Cortex of kidney (tissue), 1 donor: ENCODE results near the gene BOLA2B.
"Not testable (repeated sequence)": the region's sequence is repeated elsewhere in the genome, so short reads cannot be mapped to it uniquely, and the experiment has no call there.

Experiments used
- DNase-seq: peaks from one replicate; lab custom pipeline; 2025; lab: John Stamatoyannopoulos, UW

Gene BOLA2B

DNA sequence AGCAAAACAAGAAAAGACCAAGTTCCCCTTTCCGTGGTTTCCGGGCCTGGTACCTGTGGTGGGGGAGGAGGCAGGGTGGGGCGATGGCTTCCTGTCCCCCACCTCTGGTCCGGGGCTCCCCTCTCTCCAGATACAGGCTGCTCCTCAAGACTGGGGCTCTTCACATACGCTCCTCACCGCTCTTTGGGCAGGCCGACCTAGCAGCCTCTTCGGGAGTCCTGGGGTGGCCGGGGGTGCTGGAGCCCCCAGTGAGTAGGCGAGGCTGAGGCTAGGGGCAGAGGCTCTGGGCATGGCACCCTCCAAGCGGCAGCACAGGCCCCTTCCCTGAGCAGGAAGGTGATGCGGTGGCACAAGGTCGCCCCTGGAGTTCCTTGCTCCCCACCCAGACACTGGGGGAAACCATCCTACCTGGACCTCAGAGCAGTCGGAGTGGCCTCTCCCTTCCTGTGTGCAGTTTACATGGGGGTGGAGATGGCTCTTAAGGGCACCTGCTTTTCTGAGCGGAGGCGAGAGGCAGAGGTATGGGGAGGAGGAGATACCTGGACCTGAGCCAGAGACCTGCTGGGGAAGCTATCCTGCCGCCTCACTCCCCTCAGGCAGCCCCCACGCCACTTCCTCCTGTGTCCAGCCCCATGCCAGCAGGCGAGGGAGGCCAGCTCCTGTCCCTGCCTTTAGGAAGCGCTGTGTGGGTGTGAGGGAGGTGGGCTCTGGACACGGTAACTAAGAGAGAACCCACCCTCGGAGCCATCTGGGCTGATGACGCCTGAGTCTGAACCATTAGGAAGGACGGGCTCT is 9.2 kb downstream of the BOLA2B start:
- DNase-seq = no peak

DNA sequence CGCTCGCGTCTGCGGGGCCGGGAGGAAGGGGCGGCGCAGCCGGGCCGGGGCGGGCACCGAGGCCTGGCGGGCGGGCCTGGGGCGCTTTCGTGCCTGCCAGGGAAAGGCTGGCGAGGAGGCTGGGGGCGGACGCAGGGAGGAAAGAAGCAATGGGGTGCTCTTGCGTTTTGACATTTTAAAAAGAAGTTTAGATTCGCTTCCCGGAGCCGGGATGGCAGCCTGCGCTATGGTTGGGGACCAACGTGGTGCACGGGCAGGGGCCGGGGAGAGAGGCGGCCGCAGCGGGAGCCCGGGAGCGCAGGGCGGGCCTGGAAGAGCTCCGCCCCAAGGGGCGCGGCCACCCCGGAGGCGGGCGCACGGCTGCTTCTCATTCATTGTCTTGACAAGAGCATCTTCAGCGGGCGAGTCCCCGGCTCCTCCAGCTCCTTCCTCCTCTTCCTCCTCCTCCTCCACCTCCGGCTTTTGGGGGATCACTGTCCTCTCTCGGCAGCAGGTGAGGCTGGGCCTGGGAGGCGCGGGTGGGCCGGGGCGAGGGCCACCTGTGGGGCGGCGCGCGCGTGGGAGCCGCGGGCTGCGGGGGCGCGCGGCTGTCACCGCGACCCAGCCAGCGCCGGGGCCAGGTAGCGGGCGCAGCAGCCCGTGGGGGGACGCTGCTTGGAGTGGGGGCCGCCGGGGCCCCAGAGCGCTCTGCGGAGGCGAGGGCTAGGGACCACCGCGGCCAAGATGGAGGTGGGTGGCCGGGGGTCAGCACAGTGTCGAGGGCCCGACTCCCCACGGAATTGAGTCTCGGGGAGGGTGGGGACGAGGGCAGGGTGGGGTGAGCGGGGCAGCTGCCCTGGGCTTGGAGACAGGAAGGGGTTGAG is 10.0 kb downstream of the BOLA2B start, which contains the start of gene CORO1A:
Gene CORO1A, plus strand, starts transcription at position 370 of the 863 bp plus-strand sequence. CDS start 1,608 bp downstream, outside the sequence.
- no peak for DNase-seq

DNA sequence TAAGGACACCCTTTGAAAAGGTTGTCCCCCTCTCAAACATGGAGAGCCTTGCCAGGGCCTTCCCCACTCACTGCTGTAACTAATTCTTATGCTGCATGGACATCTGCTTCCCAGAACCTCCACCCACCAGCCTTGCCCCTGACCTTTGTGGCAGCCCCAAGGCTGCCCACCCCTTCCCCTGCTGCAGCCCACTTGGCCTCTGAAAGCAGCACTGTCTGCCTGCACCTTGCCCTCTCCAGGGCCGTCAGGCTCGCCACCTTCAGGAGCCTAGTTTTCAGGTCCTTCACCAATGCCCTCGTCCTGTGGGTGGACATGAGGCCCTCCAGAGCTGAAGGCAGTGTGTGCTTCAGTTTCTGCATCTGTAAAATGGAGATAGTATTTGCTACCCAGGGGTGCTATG is 12.7 kb downstream of the BOLA2B start:
- no peak for DNase-seq

DNA sequence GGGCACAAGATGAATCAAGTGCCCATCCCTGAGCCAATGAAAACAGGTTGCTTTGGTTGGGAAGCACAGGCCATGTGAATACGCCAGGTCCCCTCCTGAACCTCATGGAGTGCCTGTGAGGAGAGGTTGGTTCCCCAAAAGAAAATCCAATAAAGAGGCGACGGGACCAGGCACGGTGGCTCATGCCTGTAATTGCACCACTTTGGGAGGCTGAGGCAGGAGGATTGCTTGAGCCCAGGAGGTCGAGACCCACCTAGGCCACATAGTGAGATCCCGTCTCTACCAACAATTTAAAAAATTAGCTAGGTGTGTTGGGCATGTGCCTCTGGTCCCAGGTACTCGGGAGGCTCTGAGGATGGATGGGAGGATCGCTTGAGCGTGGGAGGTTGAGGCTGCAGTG is 13.5 kb downstream of the BOLA2B start:
- DNase-seq = no peak

DNA sequence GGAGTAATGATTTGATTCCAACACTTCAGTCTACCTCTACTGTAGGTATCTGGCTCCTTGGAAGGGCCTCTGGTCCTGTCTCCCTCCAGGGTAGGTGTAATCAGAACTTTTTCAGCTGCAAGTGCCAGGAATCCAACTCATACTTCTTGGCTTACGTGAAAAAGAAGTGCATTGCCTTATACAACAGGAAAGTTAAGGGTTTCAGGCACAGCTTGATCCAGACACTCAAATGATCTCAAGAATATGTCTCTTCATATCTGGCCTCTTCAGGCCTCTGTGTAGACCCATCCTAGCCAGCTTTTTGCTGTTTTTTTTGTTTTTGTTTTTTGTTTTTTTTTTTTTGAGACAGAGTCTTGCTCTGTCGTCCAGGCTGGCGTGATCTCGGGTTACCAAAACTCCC is 14.3 kb downstream of the BOLA2B start:
- DNase-seq = no peak

DNA sequence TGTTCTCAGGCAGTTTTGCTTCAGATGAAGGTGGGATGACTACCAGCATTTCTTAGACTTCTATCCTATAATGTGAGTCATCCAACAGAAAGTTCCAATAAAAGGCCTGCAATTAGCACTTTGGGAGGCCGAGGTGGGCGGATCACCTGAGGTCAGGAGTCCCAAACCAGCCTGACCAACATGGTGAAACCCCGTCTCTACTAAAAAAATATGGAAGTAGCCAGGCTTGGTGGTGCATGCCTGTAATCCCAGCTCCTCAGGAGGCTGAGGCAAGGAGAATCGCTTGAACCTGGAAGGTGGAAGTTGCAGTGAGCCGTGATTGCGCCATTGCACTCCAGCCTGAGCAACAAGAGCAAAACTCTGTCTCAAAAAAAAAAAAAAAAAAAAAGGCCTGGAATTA is 16.6 kb downstream of the BOLA2B start:
- not testable (repeated sequence) for DNase-seq

DNA sequence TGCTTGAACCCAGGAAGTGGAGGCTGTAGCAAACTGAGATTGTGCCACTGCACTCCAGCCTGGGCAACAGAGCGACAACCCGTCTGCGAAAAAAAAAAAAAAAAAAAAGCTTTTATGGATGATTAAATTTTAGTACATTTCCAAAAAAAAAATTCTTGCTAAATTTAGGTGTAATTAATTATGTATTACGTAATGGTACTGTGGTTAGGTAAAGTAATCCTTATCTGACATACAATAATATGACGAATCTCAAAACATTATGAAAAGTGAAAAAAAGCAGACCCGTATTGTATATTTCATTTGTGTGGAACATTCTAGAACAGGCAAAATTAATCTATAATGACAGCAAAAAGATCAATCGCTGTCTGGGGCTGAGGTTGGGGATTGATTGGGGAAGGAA is 20.4 kb downstream of the BOLA2B start:
- no peak for DNase-seq

DNA sequence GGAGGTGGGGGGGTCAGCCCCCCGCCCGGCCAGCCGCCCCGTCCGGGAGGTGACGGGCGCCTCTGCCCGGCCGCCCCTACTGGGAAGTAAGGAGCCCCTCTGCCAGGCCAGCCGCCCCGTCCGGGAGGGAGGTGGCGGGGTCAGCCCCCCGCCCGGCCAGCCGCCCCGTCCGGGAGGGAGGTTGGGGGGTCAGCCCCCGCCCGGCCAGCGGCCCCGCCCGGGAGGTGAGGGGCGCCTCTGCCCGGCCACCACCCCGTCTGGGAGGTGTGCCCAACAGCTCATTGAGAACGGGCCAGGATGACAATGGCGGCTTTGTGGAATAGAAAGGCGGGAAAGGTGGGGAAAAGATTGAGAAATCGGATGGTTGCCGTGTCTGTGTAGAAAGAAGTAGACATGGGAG is 23.3 kb downstream of the BOLA2B start:
- not testable (repeated sequence) for DNase-seq

DNA sequence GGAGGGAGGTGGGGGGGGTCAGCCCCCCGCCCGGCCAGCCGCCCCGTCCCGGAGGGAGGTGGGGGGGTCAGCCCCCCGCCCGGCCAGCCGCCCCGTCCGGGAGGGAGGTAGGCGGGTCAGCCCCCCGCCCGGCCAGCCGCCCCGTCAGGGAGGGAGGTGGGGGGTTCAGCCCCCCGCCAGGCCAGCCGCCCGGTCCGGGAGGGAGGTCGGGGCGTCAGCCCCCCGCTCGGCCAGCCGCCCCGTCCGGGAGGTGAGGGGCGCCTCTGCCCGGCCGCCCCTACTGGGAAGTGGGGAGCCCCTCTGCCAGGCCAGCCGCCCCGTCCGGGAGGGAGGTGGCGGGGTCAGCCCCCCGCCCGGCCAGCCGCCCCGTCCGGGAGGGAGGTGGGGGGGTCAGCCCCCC is 24.1 kb downstream of the BOLA2B start:
- not testable (repeated sequence) for DNase-seq

DNA sequence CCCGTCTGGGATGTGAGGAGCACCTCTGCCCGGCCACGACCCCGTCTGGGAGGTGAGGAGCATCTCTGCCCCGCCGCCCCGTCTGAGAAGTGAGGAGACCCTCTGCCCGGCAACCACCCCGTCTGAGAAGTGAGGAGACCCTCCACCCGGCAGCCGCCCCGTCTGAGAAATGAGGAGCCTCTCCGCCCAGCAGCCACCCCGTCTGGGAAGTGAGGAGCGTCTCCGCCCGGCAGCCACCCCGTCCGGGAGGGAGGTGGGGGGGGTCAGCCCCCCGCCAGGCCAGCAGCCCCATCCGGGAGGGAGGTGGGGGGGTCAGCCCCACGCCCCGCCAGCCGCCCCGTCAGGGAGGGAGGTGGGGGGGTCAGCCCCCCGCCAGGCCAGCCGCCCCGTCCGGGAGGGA is 24.7 kb downstream of the BOLA2B start:
- not testable (repeated sequence) for DNase-seq

DNA sequence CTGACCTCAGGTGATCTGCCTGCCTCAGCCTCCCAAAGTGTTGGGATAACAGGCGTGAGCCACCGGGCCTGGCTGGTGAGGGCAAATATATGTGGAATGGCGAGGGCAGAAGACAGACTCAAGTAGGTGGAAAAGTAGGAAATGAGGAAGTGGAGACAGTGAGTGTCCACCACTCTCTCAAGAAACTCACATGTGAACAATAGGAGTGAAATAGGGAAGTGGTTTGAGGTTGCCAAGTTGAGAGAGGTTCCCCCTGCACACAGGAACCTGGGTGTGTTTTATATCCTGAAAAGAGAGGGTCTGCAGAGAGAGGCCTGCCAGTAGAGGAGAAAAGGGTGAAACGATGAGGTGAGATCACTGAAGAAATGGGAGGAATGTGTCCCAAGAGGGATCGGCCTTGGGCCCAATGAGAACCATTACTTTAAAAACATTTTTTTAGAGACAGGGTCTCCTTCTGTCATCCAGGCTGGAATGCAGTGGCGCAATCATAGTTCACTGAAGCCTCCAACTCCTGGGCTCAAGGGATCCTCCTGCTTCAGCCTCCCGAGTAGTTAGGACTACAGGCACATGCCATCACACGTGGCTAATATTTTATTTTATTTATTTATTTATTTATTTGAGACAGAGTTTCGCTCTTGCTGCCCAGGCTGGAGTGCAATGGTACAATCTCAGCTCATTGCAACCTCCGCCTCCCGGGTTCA is 27.1 kb downstream of the BOLA2B start:
- DNase-seq = no peak

DNA sequence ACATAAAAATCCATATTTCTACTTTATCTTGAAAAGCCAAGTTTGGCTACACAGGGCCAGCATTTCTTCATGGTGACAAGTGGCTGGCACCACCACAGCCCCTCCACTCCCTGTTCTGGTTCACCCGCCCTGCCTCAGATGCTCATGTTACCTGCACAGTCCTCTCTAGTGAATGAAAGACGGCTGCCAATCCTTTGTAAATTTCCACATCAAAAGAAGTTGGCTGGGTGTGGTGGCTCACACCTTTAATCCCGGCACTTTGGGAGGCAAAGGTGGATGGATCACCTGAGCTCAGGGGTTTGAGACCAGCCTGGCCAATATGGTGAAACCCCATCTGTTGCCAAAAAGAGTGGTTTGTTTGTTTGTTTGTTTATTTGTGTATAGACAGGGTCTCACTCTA is 29.9 kb downstream of the BOLA2B start:
- no peak for DNase-seq

DNA sequence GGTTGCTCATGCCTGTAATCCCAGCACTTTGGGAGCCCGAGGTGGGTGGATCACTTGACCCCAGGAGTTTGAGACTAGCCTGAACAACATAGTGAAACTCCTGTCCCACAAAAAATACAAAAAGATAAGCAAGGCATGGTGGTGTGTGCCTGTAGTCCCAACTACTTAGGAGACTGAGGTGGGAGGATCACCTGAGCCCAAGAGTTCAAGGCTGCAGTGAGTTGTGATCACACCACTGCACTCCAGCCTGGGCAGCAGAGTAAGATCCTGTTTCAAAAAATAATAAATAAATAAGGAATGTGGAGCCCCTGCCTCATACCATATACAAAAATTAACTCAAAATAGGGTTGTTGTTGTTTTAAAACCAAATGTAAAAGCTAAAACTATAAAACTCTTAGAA is 36.3 kb downstream of the BOLA2B start:
- no peak for DNase-seq

DNA sequence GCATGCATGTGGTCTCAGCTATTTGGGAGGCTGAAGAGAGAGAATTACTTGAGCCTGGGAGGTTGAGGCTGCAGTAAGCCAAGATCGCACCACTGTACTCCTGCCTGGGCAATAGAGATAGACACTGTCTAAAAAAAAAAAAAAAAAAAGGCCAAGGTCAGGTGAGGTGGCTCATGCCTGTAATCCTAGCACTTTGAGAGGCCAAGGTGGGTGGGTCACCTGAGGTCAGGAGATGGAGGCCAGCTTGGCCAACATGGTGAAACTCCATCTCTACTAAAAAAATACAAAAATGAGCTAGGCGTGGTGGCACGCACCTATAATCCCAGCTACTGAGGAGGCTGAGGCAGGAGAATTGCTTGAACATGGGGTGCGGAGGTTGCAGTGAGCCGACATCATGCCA is 38.3 kb downstream of the BOLA2B start:
- DNase-seq = no peak

DNA sequence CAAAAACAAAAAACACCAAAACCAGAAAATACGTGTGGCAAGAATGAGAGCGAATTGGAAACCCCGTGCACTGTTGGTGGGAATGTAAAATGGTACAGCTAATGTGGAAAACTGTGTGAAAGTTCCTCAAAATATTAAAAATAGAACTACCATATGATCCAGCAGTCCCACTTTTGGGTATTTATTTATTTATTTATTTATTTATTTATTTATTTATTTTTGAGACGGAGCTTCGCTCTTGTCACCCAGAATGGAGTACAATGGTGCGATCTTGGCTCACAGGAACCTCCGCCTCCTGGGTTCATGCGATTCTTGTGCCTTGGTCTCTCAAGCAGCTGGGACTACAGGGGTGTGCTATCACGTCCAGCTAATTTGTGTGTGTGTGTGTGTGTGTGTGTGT is 40.9 kb downstream of the BOLA2B start:
- no peak for DNase-seq

DNA sequence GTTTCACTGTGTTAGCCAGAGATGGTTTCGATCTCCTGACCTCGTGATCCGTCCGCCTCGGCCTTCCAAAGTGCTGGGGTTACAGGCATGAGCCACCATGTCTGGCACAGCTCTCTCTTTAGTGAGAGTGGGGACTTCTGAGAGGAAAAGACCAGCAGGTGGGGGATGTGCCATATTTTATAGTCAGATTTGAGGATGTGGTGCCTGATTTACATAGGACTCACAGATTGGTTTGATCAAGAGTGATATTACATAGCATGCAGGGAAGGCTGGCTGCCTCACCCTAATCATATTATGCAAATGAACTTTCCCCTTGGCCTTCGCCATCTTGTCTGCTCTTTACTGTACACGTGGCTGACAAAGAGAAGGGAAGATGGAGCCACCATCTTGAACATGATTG is 42.4 kb downstream of the BOLA2B start:
- no peak for DNase-seq

DNA sequence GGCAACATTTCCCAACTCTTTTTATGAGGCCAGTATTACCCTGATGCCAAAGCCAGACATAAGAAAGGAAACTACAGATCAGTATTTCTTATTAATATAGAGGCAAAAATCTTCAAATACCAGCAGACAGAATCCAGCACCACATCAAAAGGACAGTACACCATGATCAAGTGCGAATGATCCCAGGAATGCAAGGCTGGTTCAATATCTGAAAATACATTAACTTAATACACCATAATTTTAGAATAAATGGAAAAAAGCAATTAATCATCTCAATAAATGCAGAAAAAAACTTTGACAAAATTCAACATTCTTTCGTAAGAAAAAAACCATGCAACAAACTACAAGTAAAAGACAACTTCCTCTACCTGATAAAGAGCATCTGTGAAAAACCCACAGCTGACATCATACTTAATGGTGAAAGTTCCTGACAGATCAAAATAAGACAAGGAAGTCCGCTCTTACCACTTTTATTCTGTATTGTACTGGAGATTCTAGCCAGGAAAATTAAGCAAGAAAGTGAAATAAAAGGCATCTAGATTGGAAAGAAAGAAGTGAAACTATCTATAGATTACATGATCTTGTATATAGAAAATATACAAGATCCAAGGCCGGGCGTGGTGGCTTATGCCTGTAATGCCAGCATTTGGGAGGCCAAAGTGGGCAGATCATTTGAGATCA is 44.1 kb downstream of the BOLA2B start:
- no peak for DNase-seq

DNA sequence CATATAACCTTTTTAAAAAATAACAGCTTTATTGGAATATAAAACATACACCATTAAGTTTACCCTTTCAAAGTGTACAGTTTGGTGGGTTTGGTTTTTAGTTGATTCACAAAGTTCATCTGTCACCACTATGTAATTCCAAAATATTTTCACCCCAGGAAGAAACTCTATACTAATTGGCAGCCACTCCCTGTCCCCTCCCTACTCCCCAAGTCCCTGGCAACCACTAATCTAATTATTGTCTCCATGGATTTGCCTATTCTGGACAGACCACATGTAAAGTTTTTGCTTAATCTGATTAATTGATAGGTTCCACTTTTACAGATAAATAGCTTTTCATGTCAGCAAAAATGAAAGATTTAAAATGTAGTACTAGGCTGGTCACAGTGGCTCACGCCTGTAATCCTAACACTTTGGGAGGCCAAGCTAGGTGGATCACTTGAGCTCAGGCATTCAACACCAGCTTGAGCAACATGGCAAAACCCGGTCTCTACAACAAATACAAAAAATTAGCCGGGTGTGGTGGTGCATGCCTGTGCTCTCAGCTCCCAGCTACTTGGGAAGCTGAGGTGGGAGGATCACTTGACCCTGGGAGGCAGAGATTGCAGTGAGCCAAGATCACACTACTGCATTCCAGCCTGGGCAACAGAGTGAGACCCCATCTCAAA is 45.5 kb downstream of the BOLA2B start:
- no peak for DNase-seq

DNA sequence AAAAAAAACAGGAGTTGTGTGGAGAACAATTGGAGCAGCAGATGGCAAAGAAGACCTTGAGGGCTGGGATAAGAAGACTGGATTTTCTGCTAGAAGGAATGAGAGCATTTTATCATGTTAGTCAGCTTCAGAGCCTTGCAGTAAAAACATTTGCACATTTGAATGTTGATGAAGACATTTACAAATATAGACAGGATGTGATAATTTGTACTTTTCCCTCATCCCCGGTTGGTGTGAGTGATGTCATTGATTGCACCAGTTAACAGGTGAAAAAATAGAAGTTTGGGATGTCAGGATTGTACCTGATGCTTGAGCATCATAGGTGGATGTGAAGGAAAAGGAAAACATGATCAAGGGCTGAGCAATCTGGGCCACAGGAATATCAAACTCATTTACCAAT is 47.8 kb downstream of the BOLA2B start:
- DNase-seq = no peak

DNA sequence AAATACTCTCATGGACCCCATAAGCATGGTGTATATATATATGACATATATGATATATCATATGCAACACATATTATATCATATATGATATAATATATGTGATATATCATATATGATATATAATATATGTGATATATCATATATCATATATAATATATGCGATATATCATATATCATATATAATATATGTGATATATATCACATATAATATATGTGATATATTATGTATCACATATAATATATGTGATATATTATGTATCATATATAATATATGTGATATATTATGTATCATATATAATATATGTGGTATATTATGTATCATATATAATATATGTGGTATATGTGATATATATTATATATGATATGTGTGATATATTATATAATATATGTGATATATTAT is 48.5 kb downstream of the BOLA2B start:
- DNase-seq = no peak

DNA sequence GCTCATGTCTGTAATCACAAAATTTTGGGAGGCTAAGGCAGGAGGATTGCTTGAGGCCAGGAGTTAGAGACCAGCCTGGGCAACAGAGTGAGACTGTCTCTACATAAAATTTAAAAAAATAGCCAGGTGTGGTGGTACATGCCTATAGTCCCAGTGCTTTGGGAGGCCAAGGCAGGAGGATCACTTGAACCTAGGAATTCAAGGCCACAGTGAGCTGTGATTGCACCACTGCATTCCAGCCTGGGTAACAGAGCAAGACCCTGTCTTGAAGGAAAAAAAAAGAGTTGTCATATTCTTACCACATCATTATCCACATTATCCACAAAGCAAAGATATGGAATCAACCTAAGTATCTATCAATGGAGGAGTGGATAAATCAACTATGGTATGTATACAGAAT is 49.4 kb downstream of the BOLA2B start:
- no peak for DNase-seq

DNA sequence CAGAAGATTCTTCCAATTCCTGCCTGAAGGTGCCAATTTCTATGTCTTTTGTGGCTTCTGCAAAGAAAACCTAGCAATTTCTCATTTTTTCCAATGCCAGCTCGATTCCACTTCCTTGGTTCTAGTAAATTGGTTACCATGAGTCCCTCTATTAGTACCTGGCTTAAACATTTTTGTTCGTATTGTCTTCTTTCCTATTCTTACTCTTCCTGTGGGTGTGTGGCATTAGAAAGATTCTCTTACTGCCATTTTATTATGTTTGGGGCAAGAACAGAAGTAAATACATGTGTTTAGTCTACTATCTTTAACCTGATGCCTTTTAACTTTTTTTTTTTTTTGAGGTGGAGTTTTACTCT is 50.1 kb downstream of the BOLA2B start:
- no peak for DNase-seq
